Liver (tissue), 3 donors: ENCODE measurements around the gene PLEKHM2.

Experiments used
- EGR1 ChIP-seq, 2 donors: IDR thresholded peaks; 2 replicates each; pipeline ENCODE4 v1.6.1; 2016 to 2018; ENCODE audit warnings: antibody characterized with exemption in 2 of 2, low read depth in 2 of 2
- SP1 ChIP-seq: IDR thresholded peaks from 2 replicates; pipeline ENCODE4 v1.6.1; 2018; ENCODE audit warnings: antibody characterized with exemption, mild to moderate bottlenecking
- TAF1 ChIP-seq: conservative IDR thresholded peaks from 2 replicates; pipeline ENCODE4 v1.6.1; 2016; ENCODE audit warnings: antibody characterized with exemption, mild to moderate bottlenecking
- YY1 ChIP-seq: IDR thresholded peaks from 2 replicates; pipeline ENCODE4 v1.6.1; 2016; ENCODE audit warnings: antibody characterized with exemption, mild to moderate bottlenecking
- TF ChIP-seq, protein P1 (sequence below): fragments of 150-350 bp; IDR thresholded peaks from 2 replicates; pipeline ENCODE4 v1.5.1; 2017; ENCODE audit warnings: improper control_type of control experiment, low read depth, low read length; ENCODE audit not compliant: missing input control
- TF ChIP-seq, protein P2 (sequence below): IDR thresholded peaks from 2 replicates; pipeline ENCODE4 v1.6.1; 2016; ENCODE audit warnings: antibody characterized with exemption
- TF ChIP-seq, protein P3 (sequence below): IDR thresholded peaks from 2 replicates; pipeline ENCODE4 v1.6.1; 2016; ENCODE audit warnings: antibody characterized with exemption
- donor health status: healthy.
- donor health status: healthy.

DNA sequence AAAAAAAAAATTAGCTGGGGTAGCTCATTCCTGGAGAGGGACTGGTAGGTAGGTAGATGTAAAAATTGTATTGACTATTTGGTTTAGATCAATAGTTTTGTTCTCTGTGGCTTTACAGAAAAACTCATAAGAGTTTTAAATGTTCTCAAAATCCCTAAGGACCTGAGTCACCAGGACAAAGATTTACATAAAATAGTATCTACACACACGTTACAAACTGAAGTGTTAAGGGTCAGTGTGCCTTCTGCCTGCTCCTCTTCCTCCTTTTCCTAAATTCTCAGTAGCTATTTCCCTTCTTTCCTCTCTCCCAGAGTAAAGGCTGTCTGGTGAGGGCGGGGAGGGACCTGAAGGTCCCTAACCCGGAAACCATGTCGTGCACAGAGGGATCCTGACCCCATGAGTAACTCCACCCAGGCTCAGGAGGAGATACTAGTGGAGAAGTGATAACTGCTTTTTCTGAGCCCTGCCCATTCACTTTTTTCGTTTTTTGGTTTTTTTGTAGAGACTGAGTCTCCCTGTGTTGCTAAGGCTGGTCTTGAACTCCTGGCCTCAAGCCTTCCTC lies 8.1 kb downstream of the PLEKHM2 start:
- TF ChIP-seq SP1: peak; percentile 33
- TF ChIP-seq, protein P1, sequence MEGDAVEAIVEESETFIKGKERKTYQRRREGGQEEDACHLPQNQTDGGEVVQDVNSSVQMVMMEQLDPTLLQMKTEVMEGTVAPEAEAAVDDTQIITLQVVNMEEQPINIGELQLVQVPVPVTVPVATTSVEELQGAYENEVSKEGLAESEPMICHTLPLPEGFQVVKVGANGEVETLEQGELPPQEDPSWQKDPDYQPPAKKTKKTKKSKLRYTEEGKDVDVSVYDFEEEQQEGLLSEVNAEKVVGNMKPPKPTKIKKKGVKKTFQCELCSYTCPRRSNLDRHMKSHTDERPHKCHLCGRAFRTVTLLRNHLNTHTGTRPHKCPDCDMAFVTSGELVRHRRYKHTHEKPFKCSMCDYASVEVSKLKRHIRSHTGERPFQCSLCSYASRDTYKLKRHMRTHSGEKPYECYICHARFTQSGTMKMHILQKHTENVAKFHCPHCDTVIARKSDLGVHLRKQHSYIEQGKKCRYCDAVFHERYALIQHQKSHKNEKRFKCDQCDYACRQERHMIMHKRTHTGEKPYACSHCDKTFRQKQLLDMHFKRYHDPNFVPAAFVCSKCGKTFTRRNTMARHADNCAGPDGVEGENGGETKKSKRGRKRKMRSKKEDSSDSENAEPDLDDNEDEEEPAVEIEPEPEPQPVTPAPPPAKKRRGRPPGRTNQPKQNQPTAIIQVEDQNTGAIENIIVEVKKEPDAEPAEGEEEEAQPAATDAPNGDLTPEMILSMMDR: no peak
- TF ChIP-seq, protein P2, sequence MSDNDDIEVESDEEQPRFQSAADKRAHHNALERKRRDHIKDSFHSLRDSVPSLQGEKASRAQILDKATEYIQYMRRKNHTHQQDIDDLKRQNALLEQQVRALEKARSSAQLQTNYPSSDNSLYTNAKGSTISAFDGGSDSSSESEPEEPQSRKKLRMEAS: no peak
- TF ChIP-seq, protein P3, sequence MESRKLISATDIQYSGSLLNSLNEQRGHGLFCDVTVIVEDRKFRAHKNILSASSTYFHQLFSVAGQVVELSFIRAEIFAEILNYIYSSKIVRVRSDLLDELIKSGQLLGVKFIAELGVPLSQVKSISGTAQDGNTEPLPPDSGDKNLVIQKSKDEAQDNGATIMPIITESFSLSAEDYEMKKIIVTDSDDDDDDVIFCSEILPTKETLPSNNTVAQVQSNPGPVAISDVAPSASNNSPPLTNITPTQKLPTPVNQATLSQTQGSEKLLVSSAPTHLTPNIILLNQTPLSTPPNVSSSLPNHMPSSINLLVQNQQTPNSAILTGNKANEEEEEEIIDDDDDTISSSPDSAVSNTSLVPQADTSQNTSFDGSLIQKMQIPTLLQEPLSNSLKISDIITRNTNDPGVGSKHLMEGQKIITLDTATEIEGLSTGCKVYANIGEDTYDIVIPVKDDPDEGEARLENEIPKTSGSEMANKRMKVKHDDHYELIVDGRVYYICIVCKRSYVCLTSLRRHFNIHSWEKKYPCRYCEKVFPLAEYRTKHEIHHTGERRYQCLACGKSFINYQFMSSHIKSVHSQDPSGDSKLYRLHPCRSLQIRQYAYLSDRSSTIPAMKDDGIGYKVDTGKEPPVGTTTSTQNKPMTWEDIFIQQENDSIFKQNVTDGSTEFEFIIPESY: no peak
- TF ChIP-seq YY1: no peak
- TF ChIP-seq TAF1: no peak
- TF ChIP-seq EGR1 (IDR thresholded peaks at IDR 0.05; ENCODE audit: low read depth in 2 of 2): no peak
